HepG2 (cell line): ENCODE measurements around the gene USP17L11. TPM values are rescaled to one million over a fixed set of nuclear protein-coding genes. Genes with fewer than 3 reads are reported as not detected.
"Not testable (repeated sequence)": the region's sequence is repeated elsewhere in the genome, so short reads cannot be mapped to it uniquely, and the experiment has no call there.

Experiments
- ATAC-seq: fragments of 200-7000 bp; cut with Tn5 transposase; 3 replicates; pipeline ENCODE4 v1.9.1; 2020; ENCODE audit warnings: mild to moderate bottlenecking, moderate library complexity
- BruUV-seq: library from RNA; stranded (reverse); fragments of 400-500 nt; replicated peaks from 2 replicates; lab custom pipeline; 2021; lab: Mats Ljungman, UMichigan
- CTCF ChIA-PET: fragments of 300-600 bp; formaldehyde crosslinking; extraction: SDS; loops from one replicate; lab custom pipeline; 2021; ENCODE audit warnings: low total read pairs, inconsistent platforms, low intra/inter-chr PET ratio; lab: Yijun Ruan, JAX
- POLR2A ChIA-PET: fragments of 350-600 bp; sonication (Branson Sonifier 250); formaldehyde crosslinking; loops from one replicate; lab custom pipeline; 2020; ENCODE audit warnings: antibody characterized with exemption, inconsistent platforms; lab: Yijun Ruan, JAX
- DNase-seq: peaks from one replicate; pipeline ENCODE4 v3.0.0-alpha.2; 2015; ENCODE audit warnings: low spot score
- FAIRE-seq: peaks from 3 replicates; lab custom pipeline; 2011; peaks lifted over from hg19 to GRCh38; lab: Jason Lieb, UNC
- H2AFZ ChIP-seq: one replicate; pipeline ENCODE4 v1.6.1; 2011; ENCODE audit warnings: low read length, inconsistent platforms
- H3K27ac ChIP-seq: fragments of 300-600 bp; 3 replicates; pipeline ENCODE4 v1.8.0; 2011; ENCODE audit warnings: mixed run types, mild to moderate bottlenecking, mixed read lengths, low read length, inconsistent platforms; ENCODE audit not compliant: insufficient read depth; ENCODE audit errors: extremely low read length
- H3K27me3 ChIP-seq, 2 experiments: fragments of 200-600 bp in 1 of 2; 2 replicates in 1 of 2; 3 replicates in 1 of 2; pipeline versions ENCODE4 v1.6.0 to v1.8.0; 2011; ENCODE audit warnings: low read length in 2 of 2, mild to moderate bottlenecking in 2 of 2, moderate library complexity in 2 of 2, inconsistent platforms in 1 of 2; ENCODE audit not compliant: insufficient read depth in 2 of 2, control insufficient read depth in 1 of 2
- H3K36me3 ChIP-seq, 2 experiments: fragments of 200-600 bp in 1 of 2; replicated peaks in 1 of 2; 2 replicates in 1 of 2; 3 replicates in 1 of 2; pipeline versions ENCODE4 v1.5.1 to v1.8.0; 2011; ENCODE audit warnings: low read length in 2 of 2, inconsistent platforms in 1 of 2; ENCODE audit not compliant: insufficient read depth in 2 of 2, control insufficient read depth in 1 of 2
- H3K4me1 ChIP-seq: 2 replicates; pipeline ENCODE4 v1.5.1; 2012; ENCODE audit warnings: low read length, inconsistent platforms; ENCODE audit not compliant: insufficient read depth
- H3K4me2 ChIP-seq: 2 replicates; pipeline ENCODE4 v1.6.0; 2011; ENCODE audit warnings: low read depth, low read length, inconsistent platforms
- H3K4me3 ChIP-seq, 3 experiments: fragments of 200-600 bp in 1 of 3; sonication (generic), shearing (Covaris generic) in 1 of 3; replicated peaks in 1 of 3; 2 replicates each; pipeline ENCODE4 v1.5.1; 2011 to 2016; ENCODE audit warnings: low read length in 3 of 3, inconsistent platforms in 2 of 3, low read depth in 2 of 3, mild to moderate bottlenecking in 2 of 3, control low read depth in 1 of 3, mixed read lengths in 1 of 3; ENCODE audit not compliant: insufficient read depth in 1 of 3
- H3K79me2 ChIP-seq: one replicate; pipeline ENCODE4 v1.6.1; 2011; ENCODE audit warnings: low read length, inconsistent platforms; ENCODE audit not compliant: insufficient read depth
- H3K9ac ChIP-seq: 2 replicates; pipeline ENCODE4 v1.6.0; 2011; ENCODE audit warnings: mild to moderate bottlenecking, low read depth, low read length, inconsistent platforms; ENCODE audit not compliant: insufficient read depth
- H3K9me3 ChIP-seq: 2 replicates; pipeline ENCODE4 v1.5.1; 2012; ENCODE audit warnings: mild to moderate bottlenecking, low read length
- H4K20me1 ChIP-seq: 2 replicates; pipeline ENCODE4 v1.6.0; 2011; ENCODE audit warnings: inconsistent platforms, mild to moderate bottlenecking, low read length, moderate library complexity; ENCODE audit not compliant: insufficient read depth
- WGBS: methylation state at CpG from one replicate; pipeline ENCODE4 v1.1.6; 2017; ENCODE audit warnings: low lambda C conversion rate; 5-methylcytosine and 5-hydroxymethylcytosine counted together
- in situ Hi-C: cut with HindIII; loops from 2 replicates; pipeline ENCODE4 v1.10.0; 2017; ENCODE audit warnings: low pct_unique_long_range_greater_than_20kb; ENCODE audit not compliant: extremely low pct_ligation_motif_present
- intact Hi-C: fragments of 100-400 bp; cut with micrococcal nuclease; formaldehyde crosslinking; loops from one replicate; pipeline ENCODE4 v1.10.0; 2022; ENCODE audit not compliant: unreplicated experiment
- polyA plus RNA-seq, 8 experiments: library from polyadenylated mRNA; depleted of rRNA in 3 of 8; stranded (reverse) in 7 of 8; unstranded in 1 of 8; fragments of >200 nt; fragmentation: Illumina TruSeq in 4 of 8; extraction: Trizol in 4 of 8; gene quantifications; 2 replicates each; pipeline versions ENCODE4 v1.2.1 to v1.2.3, GENCODE V29; 2011 to 2016; ENCODE audit warnings: low read depth in 4 of 8, missing spikeins in 1 of 8, mixed read lengths in 1 of 8; ENCODE audit not compliant: insufficient read depth in 1 of 8
- total RNA-seq, 5 experiments: library from RNA; depleted of rRNA; stranded (reverse); fragments of >200 nt; fragmentation: Illumina TruSeq; extraction: Trizol; gene quantifications; 2 replicates each; pipeline ENCODE4 v1.2.3, GENCODE V29; 2016; ENCODE audit warnings: low read depth in 1 of 5

Gene USP17L11
- total and polyA plus RNA-seq, 2 of the 13 experiments (the other 11 are each of a cell fraction or from before 2014, with no cell fraction given), result not detected

GRCh38 chr4:9243579-9243978 lies 28.4 kb downstream of the USP17L11 start, which contains the start of gene USP17L17:
USP17L17 (plus strand) TSS chr4:9243879; CDS start chr4:9243879, 0 bp downstream.
- CTCF ChIA-PET, POLR2A ChIA-PET, intact Hi-C loops, in situ Hi-C loops, H3K4me3 ChIP-seq, BruUV-seq, DNase-seq, H3K27ac ChIP-seq, ATAC-seq, H3K36me3 ChIP-seq, H3K4me1 ChIP-seq, H3K9ac ChIP-seq, H3K4me2 ChIP-seq, FAIRE-seq, H2AFZ ChIP-seq, H4K20me1 ChIP-seq, H3K9me3 ChIP-seq, H3K79me2 ChIP-seq, H3K27me3 ChIP-seq: not testable (repeated sequence)
- 43% methylated on average over 11 of the region's 14 CpGs for WGBS

GRCh38 chr4:9247953-9248680 lies 32.9 kb downstream of the USP17L11 start, which contains the start of gene USP17L18:
USP17L18 (plus strand) TSS chr4:9248630; CDS start chr4:9248630, 0 bp downstream.
- H3K4me1 ChIP-seq, H4K20me1 ChIP-seq, H3K27ac ChIP-seq, in situ Hi-C loops, FAIRE-seq, H3K27me3 ChIP-seq, intact Hi-C loops, BruUV-seq, H2AFZ ChIP-seq, H3K9me3 ChIP-seq, POLR2A ChIA-PET, H3K9ac ChIP-seq, DNase-seq, H3K4me2 ChIP-seq, ATAC-seq, H3K79me2 ChIP-seq, H3K4me3 ChIP-seq, H3K36me3 ChIP-seq, CTCF ChIA-PET: not testable (repeated sequence)
- WGBS, result 49% methylated on average over 22 of the region's 26 CpGs

GRCh38 chr4:9253078-9253477 lies 37.9 kb downstream of the USP17L11 start, which contains the start of gene USP17L19:
USP17L19 (plus strand) TSS chr4:9253378; CDS start chr4:9253378, 0 bp downstream.
- H3K9me3 ChIP-seq, H2AFZ ChIP-seq, in situ Hi-C loops, H3K9ac ChIP-seq, H3K4me1 ChIP-seq, intact Hi-C loops, H3K4me2 ChIP-seq, H3K4me3 ChIP-seq, BruUV-seq, CTCF ChIA-PET, H3K36me3 ChIP-seq, H4K20me1 ChIP-seq, H3K27ac ChIP-seq, H3K27me3 ChIP-seq, H3K79me2 ChIP-seq, DNase-seq, ATAC-seq, POLR2A ChIA-PET, FAIRE-seq: not testable (repeated sequence)
- no CpG with 5 or more reads among the region's 13 CpGs for WGBS

GRCh38 chr4:9257824-9258223 lies 42.6 kb downstream of the USP17L11 start, which contains the start of gene USP17L20:
USP17L20 (plus strand) TSS chr4:9258124; CDS start chr4:9258124, 0 bp downstream.
- ATAC-seq, H3K9me3 ChIP-seq, FAIRE-seq, H3K4me3 ChIP-seq, DNase-seq, intact Hi-C loops, BruUV-seq, H3K27ac ChIP-seq, H3K27me3 ChIP-seq, H3K9ac ChIP-seq, CTCF ChIA-PET, H3K4me2 ChIP-seq, H2AFZ ChIP-seq, in situ Hi-C loops, H3K4me1 ChIP-seq, H4K20me1 ChIP-seq, H3K36me3 ChIP-seq, H3K79me2 ChIP-seq, POLR2A ChIA-PET: not testable (repeated sequence)
- no CpG with 5 or more reads among the region's 15 CpGs for WGBS
